Fibroblast of villous mesenchyme (primary cell): Measurements from ENCODE around the gene CIAO2A. TPM values are rescaled to one million over a fixed set of nuclear protein-coding genes. Genes with fewer than 3 reads are reported as not detected.

Source experiments
- DNase-seq: peaks from one replicate; pipeline ENCODE4 v3.0.0-alpha.2; 2010; ENCODE audit warnings: low read depth
- H3K4me3 ChIP-seq: 2 replicates; pipeline ENCODE4 v1.5.1; 2011; ENCODE audit warnings: low read depth, mild to moderate bottlenecking, low read length
- total RNA-seq: library from RNA; depleted of rRNA; stranded (reverse); fragments of >200 nt; gene quantifications from 2 replicates; pipeline ENCODE4 v1.2.3, GENCODE V29; 2012
- TF ChIP-seq, protein P1 (sequence below): IDR thresholded peaks from 2 replicates; pipeline ENCODE4 v1.5.1; 2012; ENCODE audit warnings: low read depth, mild to moderate bottlenecking, low read length; ENCODE audit not compliant: insufficient read depth

CIAO2A gene, protein sequence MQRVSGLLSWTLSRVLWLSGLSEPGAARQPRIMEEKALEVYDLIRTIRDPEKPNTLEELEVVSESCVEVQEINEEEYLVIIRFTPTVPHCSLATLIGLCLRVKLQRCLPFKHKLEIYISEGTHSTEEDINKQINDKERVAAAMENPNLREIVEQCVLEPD
- total RNA-seq = 55.1 and 62.6 TPM in 2 replicates

DNA sequence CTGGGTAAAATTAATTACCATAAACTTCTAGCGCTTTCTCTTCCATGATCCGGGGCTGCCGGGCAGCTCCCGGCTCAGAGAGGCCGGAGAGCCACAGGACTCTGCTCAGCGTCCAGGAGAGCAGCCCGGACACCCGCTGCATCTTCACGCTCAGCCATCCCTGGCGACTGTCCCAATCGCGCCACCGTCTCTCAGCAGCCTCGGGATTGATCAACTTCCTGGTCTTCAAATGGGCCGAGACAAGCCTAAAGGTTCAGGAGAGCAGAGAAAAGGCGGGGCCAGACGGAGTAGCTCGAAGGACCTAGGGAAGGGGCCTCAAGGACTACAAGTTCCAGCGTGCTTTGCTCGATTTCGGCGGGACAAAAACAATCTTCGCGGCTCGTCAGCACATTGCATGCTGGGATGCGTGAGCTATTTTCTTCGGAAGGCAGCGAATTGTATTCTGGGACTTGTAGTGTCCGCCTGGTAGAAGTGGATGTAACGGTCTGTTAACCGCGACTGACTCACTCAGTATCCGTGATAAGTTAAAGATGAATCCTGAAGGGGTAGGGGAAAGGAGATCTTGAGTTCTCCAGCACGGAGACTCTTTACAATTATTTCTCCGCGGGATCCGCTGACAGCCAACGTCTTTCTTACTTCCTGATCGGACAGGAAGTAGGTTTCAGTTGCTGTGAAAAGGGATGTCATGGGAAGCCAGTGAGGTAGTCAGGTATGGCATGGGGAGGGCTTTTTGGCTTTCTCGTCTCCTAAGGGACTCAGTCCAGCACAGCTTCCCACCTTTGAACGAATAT, at the start of gene CIAO2A:
CIAO2A (minus strand) TSS at position 212 of the 791 bp plus-strand sequence; CDS start at position 142, 70 bp downstream.
- H3K4me3 ChIP-seq = peak within 1 kb of the TSS; percentile 89
- TF ChIP-seq, protein P1, sequence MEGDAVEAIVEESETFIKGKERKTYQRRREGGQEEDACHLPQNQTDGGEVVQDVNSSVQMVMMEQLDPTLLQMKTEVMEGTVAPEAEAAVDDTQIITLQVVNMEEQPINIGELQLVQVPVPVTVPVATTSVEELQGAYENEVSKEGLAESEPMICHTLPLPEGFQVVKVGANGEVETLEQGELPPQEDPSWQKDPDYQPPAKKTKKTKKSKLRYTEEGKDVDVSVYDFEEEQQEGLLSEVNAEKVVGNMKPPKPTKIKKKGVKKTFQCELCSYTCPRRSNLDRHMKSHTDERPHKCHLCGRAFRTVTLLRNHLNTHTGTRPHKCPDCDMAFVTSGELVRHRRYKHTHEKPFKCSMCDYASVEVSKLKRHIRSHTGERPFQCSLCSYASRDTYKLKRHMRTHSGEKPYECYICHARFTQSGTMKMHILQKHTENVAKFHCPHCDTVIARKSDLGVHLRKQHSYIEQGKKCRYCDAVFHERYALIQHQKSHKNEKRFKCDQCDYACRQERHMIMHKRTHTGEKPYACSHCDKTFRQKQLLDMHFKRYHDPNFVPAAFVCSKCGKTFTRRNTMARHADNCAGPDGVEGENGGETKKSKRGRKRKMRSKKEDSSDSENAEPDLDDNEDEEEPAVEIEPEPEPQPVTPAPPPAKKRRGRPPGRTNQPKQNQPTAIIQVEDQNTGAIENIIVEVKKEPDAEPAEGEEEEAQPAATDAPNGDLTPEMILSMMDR = no peak
- DNase-seq = peak; percentile 99

DNA sequence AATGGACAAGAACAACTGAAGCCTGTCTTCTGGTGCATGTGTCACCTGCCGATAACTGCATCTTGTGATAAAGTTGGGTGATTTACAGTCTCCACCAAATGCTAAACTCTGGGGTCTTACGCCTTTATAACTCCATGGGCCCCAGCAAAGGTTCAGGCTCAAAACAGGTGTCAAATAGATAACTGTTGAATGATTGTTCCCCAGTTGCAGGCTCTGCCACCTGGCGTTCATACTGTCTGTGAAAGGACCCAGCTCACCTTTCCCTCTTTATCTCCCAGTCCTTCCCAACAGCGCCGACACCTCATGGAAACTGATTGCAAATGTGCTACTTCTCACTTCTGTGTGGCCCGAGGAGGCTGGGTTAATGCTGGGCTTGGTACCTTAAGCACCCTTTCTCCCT, 49.6 kb upstream of the CIAO2A start:
- H3K4me3 ChIP-seq = no peak overlapping the region
- DNase-seq = no peak
- TF ChIP-seq, protein P1 = no peak

DNA sequence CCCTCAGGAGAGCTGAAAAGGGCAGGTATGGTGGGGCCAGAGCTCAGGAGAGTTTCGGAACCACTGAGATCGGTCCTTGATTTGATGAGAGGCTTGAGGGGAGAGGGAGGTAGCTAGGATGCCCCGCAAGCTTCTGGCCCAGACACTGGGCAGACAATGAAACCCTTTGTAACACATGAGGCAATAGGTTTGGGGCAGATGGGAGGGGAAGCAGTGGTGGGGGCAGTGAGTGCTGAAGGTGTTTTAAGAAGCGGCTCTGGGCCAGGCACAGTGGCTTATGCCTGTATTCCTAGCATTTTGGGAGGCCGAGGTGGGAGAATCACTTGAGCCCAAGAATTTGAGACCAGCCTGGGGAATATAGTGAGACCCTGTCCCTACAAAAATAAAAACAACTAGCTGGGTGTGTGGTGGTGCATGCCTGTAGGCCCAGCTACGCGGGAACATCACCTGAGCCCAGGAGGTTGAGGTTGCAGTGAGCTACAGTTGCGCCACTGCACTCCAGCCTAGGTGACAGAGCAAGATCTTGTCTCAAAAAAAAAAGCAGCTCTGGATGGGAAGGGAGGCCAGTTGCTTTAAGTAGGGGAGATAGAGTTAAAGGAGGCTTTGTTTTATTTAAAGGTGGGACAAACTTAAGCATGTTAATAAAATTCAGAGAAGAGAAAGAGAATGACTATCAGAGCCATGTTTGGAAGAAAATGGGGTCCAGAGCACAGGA, 48.3 kb upstream of the CIAO2A start:
- TF ChIP-seq, protein P1 = no peak
- no peak overlapping the region for H3K4me3 ChIP-seq
- DNase-seq = no peak

DNA sequence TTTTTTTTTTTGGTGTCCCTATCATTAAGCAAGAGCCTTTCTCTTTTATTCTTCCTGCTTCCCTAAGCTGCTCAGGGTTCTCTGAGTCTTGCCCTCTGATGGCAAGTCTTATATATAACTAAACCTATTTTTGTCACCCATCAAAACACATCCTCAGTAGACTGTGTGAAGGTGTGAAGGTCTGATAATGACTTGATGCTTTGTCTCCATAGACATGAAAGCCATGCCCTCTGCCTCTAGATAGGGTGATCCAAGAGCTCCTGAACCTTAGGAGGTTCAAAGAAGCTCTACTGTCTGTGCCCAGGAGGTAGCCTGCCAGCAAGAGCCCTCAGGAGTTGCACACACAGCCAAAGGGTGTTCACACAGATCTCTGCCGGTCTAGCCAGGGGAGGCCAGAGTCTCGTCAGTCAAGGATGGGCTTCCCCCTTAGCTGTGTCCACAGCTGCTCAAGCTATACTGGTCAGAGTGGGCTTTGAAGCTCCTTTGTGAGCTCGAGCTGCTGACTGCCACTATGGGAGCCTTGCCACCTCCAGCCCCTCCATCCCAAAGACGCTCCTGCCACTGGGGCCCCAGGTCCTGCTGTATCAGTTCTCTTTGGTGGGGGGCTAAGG, 44.8 kb upstream of the CIAO2A start:
- TF ChIP-seq, protein P1 = no peak
- DNase-seq = no peak

DNA sequence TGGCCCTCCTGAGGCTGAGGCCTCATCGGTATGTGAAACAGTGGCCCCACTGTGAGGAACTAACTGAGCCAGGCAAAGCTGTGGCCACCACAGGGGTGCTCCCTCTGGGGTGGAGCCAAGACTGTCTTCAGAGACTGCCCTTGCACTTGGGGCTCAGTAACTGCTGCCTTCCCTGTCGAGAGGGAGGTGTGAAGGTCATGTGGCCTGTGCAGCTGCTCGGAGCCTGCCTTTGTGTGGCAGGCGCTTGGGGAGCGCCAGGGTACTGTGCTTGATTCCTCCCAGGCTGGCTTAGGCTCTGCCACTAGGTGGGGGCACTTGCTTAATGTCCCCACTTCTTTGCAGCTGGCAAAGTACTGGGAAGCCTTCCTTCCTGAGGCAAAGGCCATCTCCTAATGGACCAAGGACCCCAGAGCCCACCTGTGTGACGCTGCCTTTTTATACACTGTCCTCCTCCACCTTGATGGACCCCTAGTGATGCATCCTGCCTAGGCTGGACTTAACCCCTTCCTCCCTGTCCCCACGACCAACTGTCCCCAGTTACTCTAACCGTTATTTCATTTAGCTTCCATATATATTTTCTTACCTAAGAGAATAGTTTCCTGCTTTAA, 43.7 kb upstream of the CIAO2A start:
- no peak overlapping the region for H3K4me3 ChIP-seq
- TF ChIP-seq, protein P1 = no peak
- no peak for DNase-seq

More for the DNA sequence above, 44.8 kb upstream of the CIAO2A start:
- no peak overlapping the region for H3K4me3 ChIP-seq

DNA sequence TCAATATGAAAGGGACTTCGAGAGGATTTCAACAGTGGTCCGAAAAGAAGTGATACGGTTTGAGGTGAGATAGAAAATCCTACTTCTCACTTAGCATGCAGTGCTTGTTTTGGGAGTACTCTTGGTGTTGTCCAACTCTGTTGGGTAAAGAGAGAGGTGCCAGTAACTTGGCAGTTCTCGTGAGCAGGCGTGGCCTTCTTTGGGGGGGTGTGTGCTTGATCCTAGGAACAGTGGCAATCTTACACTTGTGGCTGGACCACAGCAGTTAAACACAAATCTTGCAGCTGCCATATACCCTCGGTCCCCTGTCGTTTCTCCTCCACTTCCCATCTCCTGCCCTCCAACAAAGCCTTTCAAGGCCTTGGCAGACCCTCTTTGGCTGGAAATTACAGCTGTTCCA, 42.7 kb upstream of the CIAO2A start:
- no peak for DNase-seq
- TF ChIP-seq, protein P1 = no peak

More for the DNA sequence above, 42.7 kb upstream of the CIAO2A start:
- H3K4me3 ChIP-seq = no peak overlapping the region
